GM20000 (cell line): ENCODE data around the gene DICER1.

ENCODE experiments used
- DNase-seq: peaks from one replicate; pipeline ENCODE4 v3.0.0; 2012; ENCODE audit warnings: low spot score
- CTCF ChIP-seq: IDR thresholded peaks from 2 replicates; pipeline ENCODE4 v1.5.1; 2012; ENCODE audit warnings: mild to moderate bottlenecking, control low read depth; ENCODE audit errors: extremely low read depth, missing control alignments

The DICER1 gene

GRCh38 chr14:95048771-95049312 lies 108.5 kb downstream of the DICER1 start:
- no peak for TF ChIP-seq CTCF
- DNase-seq: no peak

- TF ChIP-seq CTCF: no peak
- DNase-seq: no peak
Measured at GRCh38 chr14:95047754-95048153, 109.6 kb downstream of the DICER1 start.

- no peak for DNase-seq
- TF ChIP-seq CTCF: no peak
Measured at GRCh38 chr14:95046711-95047681, 110.3 kb downstream of the DICER1 start.

GRCh38 chr14:95045836-95046430 lies 111.4 kb downstream of the DICER1 start:
- no peak for DNase-seq
- TF ChIP-seq CTCF: no peak

GRCh38 chr14:95045106-95045701 lies 112.1 kb downstream of the DICER1 start:
- no peak for TF ChIP-seq CTCF
- DNase-seq: no peak

- no peak for DNase-seq
- no peak for TF ChIP-seq CTCF
Measured at GRCh38 chr14:95044463-95045105, 112.7 kb downstream of the DICER1 start.
